HG03139 (cell line): ENCODE measurements around the gene DBP.
A peak's percentile ranks its signal among the peaks of the same experiment; 100 is the strongest.
"Not testable (repeated sequence)": the region's sequence is repeated elsewhere in the genome, so short reads cannot be mapped to it uniquely, and the experiment has no call there.

ENCODE experiments used
- ATAC-seq: cut with Tn5 transposase; IDR thresholded peaks from one replicate; pipeline ENCODE4 v1.9.1; 2021; ENCODE audit not compliant: unreplicated experiment

Gene DBP

GRCh38 chr19:48641850-48642249 lies 4.7 kb upstream of the DBP start:
- ATAC-seq = no peak

GRCh38 chr19:48639483-48640375 lies 2.5 kb upstream of the DBP start:
- ATAC-seq = no peak

DNA sequence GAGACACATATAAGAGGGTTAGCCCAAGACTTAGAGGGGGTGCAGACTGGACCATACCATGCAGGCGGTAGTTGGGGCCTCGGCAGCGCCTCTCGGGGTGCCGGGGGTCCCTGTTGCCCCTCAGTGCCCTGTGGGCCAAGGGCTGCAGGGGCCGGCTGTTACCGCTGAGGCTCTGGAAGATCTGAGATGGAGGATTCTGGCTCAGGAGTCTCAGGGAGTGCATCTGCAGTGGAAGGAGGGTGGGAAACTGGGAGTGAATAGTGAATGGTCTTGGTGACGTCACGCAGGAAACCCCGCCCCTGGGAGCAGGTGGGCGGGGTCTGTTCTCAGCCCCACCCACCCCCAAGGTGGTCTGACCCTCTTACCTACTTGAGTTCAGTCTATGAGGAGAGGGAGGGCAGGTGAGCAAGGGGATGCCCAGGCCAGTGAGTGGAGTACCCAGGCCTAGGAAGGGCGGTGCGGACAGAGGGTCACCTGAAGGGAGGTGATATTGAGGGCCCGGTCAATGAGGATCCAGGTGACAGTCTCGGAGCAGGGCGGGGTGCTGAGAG lies 1.7 kb upstream of the DBP start:
- no peak for ATAC-seq

DNA sequence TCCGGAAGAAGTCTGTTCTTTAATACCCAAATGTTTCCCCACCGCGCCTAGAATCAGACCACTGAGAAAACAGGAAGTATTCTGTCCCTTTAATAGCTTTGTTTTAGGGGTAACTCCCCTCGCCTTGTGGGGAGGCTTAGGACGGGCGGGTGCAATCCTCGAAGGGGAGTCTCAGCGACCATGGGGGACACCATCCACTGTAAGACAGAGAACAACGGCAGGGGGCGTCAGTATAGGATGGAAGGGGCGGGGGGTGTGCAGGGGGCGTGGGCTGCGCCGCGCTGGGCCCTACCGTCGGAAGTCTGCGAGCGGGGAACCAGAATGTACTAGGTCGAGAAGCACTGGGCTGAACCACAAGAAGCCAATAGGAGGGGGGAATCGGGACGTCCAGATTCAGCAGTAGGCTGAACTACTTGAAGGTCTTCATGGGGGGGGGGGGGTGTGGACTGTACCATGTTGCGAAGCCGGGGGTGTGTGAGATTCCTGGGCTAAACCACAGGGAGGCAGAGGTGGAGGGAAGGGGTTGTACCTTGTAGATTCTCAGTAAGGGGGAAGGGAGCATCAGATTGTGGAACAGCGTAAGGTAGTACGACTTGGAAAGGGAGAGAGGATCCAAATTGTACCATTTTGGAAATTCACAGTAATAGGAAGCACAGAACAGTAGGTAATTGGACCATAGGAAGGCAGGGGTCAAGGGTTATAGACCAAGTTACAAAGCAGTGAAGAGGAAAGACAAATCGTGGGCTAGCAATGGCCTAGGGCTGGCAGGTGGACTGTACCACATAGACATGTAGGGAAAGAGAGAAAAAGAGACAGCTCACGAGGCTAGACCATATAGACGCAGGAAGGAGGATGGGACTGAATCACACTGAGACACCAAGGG lies 1.0 kb upstream of the DBP start:
- ATAC-seq = peak; percentile 17

GRCh38 chr19:48637449-48637947 lies 319 bp upstream of the DBP start:
- ATAC-seq = peak; percentile 48

GRCh38 chr19:48635966-48636858 lies 967 bp downstream of the DBP start:
- ATAC-seq = no peak

GRCh38 chr19:48635263-48635965 lies 1.8 kb downstream of the DBP start:
- ATAC-seq = no peak

DNA sequence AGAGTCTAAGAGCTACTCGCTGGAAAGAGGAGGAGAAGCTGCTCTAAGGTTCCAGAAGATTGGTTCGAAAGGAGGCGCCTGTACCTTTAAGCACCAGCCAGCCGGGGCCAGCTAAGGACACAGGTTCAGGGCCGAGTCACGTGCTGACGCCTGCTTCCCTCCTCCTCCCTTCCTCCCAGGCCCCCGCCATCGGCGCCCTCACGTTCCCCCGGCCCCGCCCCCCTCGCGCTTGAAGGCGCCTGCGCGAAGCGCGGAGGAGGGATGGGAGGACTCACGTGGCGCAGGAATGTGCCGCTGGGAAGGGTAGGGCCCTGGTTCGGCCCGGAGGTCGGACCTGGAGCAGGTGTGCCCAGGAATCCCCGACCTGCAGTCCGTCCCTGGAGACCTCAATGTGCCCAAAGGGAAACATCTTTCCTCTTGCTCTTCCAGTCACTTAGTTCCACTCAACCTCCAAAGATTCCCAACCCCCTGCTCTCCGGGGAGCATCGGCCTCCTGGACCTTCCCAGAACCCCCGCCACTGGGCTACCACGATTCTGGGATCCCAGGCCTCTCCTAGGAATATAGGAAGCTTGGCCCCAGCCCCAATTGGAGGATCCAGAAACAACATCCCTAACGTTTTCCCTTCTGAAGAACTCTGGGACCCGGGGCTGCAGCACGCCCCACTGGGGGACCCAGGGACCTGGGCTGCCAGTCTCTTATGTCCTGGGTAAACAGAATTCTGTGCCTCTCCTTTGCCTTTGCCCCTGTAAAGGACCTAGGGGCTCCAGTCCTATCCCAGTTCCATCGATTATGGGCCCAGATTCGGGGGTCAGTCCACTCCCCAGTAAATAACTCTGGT lies 2.5 kb downstream of the DBP start:
- peak; percentile 39 for ATAC-seq

DNA sequence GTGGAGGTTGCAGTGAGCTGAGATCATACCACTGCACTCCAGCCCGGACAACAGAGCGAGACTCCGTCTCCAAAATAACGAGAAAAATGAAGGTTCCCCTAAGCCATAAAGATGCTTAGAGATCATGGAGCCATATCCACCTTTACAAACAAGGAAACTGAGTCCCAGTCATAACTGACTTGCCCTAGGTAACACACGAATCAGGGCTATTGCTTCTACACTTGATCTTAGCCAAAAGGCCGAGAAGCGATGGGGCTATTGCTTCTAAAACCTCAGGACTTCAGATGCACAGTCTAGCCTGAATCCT lies 3.2 kb downstream of the DBP start:
- ATAC-seq = no peak

- no peak for ATAC-seq
These were observed 3.8 kb downstream of the DBP start for GRCh38 chr19:48633148-48634035.

DNA sequence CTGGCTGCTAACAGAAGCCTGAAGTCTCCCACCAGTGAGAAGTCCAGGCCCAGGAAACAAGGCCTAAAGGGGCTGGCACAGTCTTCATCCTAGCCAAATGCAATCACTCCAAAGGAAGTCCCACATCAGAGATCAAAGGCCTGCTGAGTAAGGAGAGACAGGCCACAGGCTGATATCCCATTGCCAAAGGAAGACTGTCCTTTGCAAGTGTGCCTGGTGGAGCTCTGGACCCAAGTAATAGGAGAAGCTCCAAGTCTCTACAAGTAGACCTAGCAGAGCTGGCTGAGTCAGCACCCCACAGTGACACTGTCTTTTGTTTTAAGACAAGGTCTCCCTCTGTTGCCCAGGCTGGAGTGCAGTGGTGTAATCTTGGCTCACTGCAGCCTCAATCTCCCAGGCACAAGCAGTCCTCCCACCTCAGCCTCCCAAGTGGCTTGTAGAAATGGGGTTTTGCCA lies 4.5 kb downstream of the DBP start:
- no peak for ATAC-seq

DNA sequence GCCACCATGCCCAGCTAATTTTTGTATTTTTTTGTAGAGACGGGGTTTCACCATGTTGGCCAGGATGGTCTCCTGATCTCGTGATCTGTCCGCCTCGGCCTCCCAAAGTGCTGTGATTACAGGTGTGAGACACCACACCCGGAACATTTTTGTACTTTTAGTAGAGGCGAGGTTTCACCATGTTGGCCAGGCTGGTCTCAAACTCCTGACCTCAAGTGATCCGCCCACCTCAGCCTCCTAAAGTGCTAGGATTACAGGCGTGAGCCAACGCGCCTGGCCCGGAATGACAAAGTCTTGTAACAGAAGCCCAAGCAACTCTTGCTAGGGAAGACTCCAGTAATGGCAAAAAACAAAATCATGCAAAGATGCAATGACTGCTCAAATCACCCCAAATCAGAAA lies 4.9 kb downstream of the DBP start:
- ATAC-seq = not testable (repeated sequence)

GRCh38 chr19:48631225-48631624 lies 6.0 kb downstream of the DBP start:
- ATAC-seq = no peak

GRCh38 chr19:48630296-48631063 lies 6.7 kb downstream of the DBP start:
- no peak for ATAC-seq

GRCh38 chr19:48629599-48630295 lies 7.4 kb downstream of the DBP start:
- no peak for ATAC-seq

DNA sequence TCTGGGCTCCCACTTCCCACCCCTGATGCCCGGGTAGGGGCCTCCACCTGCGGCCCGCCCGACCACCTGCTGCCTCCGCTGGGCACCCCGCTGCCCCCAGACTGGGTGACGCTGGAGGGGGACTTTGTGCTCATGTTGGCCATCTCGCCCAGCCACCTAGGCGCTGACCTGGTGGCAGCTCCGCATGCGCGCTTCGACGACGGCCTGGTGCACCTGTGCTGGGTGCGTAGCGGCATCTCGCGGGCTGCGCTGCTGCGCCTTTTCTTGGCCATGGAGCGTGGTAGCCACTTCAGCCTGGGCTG lies 7.9 kb downstream of the DBP start:
- no peak for ATAC-seq
